ENCODE results near the gene SOCS1. TPM values are rescaled to one million over a fixed set of nuclear protein-coding genes. Genes with fewer than 3 reads are reported as not detected.

The SOCS1 gene
- total RNA-seq, 4 donors from 2014 or later: 6.5 to 26.8 (median 18.0) TPM

- ATAC-seq (ENCODE audit: low FRiP score) (no peak), DNase-seq (ENCODE audit: low spot score) (no peak)
- no peak for TF ChIP-seq CTCF (IDR thresholded peaks at IDR 0.05)
These were observed 10.0 kb downstream of the SOCS1 start for GRCh38 chr16:11245988-11246387.

DNA sequence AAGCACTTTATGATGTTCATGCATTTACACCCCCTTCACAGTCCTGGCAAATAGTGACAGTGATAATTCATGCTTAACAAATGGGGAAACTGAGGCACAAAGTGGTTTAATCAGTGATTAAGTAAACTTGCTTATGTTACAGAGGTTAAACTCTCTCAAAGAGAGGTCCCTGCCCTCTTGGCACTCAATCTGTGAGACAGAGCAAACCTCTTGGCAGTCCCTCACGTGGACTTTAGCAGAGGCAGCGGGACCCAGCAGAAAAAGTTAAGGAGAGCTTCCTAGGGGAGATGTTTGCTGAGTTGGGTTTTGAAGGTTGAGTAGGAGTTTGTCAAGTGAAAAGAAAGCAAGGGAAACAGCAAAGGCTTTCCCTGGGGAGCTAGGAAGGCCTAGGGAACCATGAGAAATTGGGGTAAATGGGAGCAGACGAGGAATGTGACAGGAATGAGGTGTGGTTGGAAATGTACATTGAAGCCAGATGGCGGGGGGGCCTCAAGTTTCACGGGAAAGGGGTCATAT, 10.7 kb downstream of the SOCS1 start:
- no peak for TF ChIP-seq CTCF (IDR thresholded peaks at IDR 0.05)
- no peak for ATAC-seq (ENCODE audit: low FRiP score)
- no peak for DNase-seq (ENCODE audit: low spot score)

DNA sequence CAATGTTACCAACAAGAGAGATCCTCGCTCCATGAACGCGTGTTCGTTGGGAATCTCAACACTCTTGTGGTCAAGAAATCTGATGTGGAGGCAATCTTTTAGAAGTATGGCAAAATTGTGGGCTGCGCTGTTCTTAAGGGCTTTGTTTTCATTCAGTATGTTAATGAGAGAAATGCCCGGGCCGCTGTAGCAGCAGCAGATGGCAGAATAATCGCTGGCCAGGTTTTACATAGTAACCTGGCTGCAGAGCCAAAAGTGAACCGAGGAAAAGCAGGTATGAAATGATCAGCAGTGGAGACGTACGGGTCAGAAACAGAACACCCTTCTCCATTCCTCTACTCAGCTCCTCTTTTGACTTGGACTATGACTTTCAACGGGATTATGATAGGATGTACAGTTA, 13.3 kb downstream of the SOCS1 start:
- DNase-seq (ENCODE audit: low spot score) (no peak), ATAC-seq (ENCODE audit: low FRiP score) (no peak)
- no peak for TF ChIP-seq CTCF (IDR thresholded peaks at IDR 0.05)

DNA sequence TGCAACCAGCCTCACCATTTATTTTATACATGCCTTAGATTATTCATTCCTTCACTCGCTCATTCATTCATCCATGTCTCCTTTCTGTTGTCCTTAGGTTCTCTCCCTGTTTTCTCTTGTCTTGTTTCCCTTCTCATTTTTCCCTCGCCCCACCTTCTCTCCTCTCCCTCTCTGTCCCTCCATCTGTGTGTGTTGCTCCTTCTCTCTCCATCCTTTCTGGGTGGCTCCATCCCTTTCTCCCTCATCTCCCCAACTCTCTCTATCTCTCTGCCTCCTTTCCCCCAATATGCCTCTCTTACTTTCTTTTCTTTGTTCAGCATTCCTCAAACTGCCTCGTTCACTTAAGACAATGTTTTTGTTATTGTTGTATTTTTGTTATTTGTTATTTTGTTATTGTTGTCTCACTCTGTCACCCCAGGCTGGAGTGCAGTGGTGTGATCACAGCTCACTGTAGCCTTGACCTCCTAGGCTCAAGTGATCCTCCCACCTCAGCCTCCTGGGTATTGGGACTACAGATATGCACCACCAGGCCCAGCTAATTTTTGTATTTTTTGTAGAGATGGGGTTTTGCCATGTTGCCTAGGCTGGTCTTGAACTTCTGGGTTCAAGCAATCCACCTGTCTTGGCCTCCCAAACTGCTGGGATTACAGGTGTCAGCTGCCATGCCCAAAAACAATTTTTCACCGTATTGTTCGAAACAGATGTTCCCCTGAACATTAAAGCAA, 14.4 kb downstream of the SOCS1 start:
- TF ChIP-seq CTCF (IDR thresholded peaks at IDR 0.05): no peak
- no peak for ATAC-seq (ENCODE audit: low FRiP score)

GRCh38 chr16:11240636-11241473, 15.1 kb downstream of the SOCS1 start:
- ATAC-seq (ENCODE audit: low FRiP score) (no peak), DNase-seq (ENCODE audit: low spot score) (no peak)
- TF ChIP-seq CTCF (IDR thresholded peaks at IDR 0.05): no peak

More for the DNA sequence above, 14.4 kb downstream of the SOCS1 start:
- DNase-seq (ENCODE audit: low spot score): no peak

GRCh38 chr16:11239644-11240632, 16.1 kb downstream of the SOCS1 start:
- ATAC-seq (ENCODE audit: low FRiP score): no peak
- no peak for TF ChIP-seq CTCF (IDR thresholded peaks at IDR 0.05)
- no peak for DNase-seq (ENCODE audit: low spot score)

Measured in omental fat pad (tissue), 4 donors.